ENCODE results near the gene TPM2. TPM values are rescaled to one million over a fixed set of nuclear protein-coding genes. Genes with fewer than 3 reads are reported as not detected.

The TPM2 gene
- total and polyA plus RNA-seq, 9 of the 15 experiments (the other 6 are each of a cell fraction or from before 2014, with no cell fraction given) = 0.28 to 16.1 (median 4.5) TPM

DNA sequence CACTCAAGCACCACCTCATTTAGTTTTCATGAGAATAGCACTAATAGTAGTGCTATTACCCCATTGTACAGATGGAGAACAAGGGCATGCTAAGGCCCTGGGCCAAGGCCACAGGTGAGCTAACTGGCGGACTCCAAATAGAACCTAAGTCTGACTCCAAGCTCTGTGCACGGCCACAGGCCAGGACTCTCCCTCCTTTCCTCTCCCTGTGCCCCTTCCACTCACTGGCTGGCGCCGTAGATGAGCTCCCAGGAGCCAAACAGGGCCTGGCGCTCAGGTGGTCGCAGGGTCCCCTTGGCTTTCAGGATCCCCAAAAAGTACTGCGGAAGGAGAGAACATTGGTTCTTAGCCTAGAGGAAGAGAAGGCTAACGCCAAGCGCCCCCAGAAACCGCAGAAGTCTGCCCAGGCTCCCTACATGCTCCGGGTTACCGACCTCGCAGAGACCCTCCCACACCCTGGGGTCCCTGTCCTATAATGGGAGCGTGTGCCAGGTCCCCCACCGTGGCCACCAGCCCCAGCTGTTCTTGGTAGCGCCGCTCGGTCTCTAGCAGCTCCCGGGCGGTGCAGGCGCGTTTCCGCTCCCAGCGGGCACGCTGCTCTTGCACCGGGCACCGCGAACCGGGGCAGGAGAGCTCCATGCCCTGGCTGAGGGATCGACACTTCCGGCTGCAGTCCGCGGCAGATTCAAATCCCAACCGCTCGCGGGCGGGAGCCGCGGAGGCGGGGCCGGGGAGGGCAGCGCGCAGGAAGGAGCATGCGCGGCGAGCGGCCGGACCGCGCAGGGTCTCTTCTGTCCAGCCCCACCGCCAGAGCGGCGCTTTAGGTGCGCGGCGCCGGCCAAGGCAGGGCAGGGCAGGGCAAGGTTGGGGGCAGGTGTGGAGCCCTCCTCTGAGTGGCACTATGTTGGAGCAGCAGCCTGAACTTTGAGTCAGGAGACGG, 24.9 kb downstream of the TPM2 start, which contains the start of gene ARHGEF39 (continued):
- TF ChIP-seq ZBTB33 (CRISPR knock-in tag; IDR thresholded peaks at IDR 0.05) = no peak
- TF ChIP-seq PTBP1 (IDR thresholded peaks at IDR 0.05; ENCODE audit: low read depth, low read length) = no peak
- no peak for TF ChIP-seq SRSF7 (optimal IDR thresholded peaks at IDR 0.05; ENCODE audit: low read depth, low read length)
- TF ChIP-seq, protein P1, sequence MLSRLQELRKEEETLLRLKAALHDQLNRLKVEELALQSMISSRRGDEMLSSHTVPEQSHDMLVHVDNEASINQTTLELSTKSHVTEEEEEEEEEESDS (CRISPR knock-in tag; IDR thresholded peaks at IDR 0.05) = no peak
- TF ChIP-seq, protein P2, sequence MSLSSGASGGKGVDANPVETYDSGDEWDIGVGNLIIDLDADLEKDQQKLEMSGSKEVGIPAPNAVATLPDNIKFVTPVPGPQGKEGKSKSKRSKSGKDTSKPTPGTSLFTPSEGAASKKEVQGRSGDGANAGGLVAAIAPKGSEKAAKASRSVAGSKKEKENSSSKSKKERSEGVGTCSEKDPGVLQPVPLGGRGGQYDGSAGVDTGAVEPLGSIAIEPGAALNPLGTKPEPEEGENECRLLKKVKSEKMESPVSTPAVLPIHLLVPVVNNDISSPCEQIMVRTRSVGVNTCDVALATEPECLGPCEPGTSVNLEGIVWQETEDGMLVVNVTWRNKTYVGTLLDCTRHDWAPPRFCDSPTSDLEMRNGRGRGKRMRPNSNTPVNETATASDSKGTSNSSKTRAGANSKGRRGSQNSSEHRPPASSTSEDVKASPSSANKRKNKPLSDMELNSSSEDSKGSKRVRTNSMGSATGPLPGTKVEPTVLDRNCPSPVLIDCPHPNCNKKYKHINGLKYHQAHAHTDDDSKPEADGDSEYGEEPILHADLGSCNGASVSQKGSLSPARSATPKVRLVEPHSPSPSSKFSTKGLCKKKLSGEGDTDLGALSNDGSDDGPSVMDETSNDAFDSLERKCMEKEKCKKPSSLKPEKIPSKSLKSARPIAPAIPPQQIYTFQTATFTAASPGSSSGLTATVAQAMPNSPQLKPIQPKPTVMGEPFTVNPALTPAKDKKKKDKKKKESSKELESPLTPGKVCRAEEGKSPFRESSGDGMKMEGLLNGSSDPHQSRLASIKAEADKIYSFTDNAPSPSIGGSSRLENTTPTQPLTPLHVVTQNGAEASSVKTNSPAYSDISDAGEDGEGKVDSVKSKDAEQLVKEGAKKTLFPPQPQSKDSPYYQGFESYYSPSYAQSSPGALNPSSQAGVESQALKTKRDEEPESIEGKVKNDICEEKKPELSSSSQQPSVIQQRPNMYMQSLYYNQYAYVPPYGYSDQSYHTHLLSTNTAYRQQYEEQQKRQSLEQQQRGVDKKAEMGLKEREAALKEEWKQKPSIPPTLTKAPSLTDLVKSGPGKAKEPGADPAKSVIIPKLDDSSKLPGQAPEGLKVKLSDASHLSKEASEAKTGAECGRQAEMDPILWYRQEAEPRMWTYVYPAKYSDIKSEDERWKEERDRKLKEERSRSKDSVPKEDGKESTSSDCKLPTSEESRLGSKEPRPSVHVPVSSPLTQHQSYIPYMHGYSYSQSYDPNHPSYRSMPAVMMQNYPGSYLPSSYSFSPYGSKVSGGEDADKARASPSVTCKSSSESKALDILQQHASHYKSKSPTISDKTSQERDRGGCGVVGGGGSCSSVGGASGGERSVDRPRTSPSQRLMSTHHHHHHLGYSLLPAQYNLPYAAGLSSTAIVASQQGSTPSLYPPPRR (CRISPR knock-in tag; IDR thresholded peaks at IDR 0.05; ENCODE audit: borderline replicate concordance) = no peak
- TF ChIP-seq PBX2 (CRISPR knock-in tag; IDR thresholded peaks at IDR 0.05; ENCODE audit: low read depth) = no peak
- no peak for TF ChIP-seq PBX2 (tag; conservative IDR thresholded peaks at IDR 0.05; ENCODE audit: low read depth)
- peak in 1 of 2 experiments; percentile 72; a peak in 1 of 4 replicates for TF ChIP-seq HDAC1 (IDR thresholded peaks at IDR 0.05)
- no peak for TF ChIP-seq HEY1 (CRISPR knock-in tag; IDR thresholded peaks at IDR 0.05; ENCODE audit: borderline replicate concordance)
- TF ChIP-seq, protein P3, sequence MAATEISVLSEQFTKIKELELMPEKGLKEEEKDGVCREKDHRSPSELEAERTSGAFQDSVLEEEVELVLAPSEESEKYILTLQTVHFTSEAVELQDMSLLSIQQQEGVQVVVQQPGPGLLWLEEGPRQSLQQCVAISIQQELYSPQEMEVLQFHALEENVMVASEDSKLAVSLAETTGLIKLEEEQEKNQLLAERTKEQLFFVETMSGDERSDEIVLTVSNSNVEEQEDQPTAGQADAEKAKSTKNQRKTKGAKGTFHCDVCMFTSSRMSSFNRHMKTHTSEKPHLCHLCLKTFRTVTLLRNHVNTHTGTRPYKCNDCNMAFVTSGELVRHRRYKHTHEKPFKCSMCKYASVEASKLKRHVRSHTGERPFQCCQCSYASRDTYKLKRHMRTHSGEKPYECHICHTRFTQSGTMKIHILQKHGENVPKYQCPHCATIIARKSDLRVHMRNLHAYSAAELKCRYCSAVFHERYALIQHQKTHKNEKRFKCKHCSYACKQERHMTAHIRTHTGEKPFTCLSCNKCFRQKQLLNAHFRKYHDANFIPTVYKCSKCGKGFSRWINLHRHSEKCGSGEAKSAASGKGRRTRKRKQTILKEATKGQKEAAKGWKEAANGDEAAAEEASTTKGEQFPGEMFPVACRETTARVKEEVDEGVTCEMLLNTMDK (IDR thresholded peaks at IDR 0.05; ENCODE audit: borderline replicate concordance, insufficient read depth, low read depth, low read length, poor library complexity, severe bottlenecking) = peak; percentile 42
- no peak for TF ChIP-seq POLR2AphosphoS2 (IDR thresholded peaks at IDR 0.05; ENCODE audit: low read length)
- TF ChIP-seq THRA (IDR thresholded peaks at IDR 0.05) = no peak
